Astrocyte (in vitro differentiated cells and primary cell): Measurements from ENCODE around the gene PITPNM3. TPM values are rescaled to one million over a fixed set of nuclear protein-coding genes. Genes with fewer than 3 reads are reported as not detected.

Experiments used
- DNase-seq: peaks from one replicate; pipeline ENCODE4 v3.0.0-alpha.2; 2010; ENCODE audit warnings: low read depth
- FAIRE-seq: peaks from 2 replicates; lab custom pipeline; 2011; peaks lifted over from hg19 to GRCh38; lab: Jason Lieb, UNC
- H2AFZ ChIP-seq: 2 replicates; pipeline ENCODE4 v1.6.0; 2012; ENCODE audit warnings: low read depth, low read length, inconsistent platforms
- H3K27ac ChIP-seq: 2 replicates; pipeline ENCODE4 v1.5.1; 2011; ENCODE audit warnings: low read depth, low read length, inconsistent platforms
- H3K27me3 ChIP-seq: 2 replicates; pipeline ENCODE4 v1.6.0; 2011; ENCODE audit warnings: low read length, inconsistent platforms; ENCODE audit not compliant: insufficient read depth
- H3K36me3 ChIP-seq: 2 replicates; pipeline ENCODE4 v1.5.1; 2011; ENCODE audit warnings: low read length, inconsistent platforms; ENCODE audit not compliant: insufficient read depth
- H3K4me1 ChIP-seq: 2 replicates; pipeline ENCODE4 v1.5.1; 2011; ENCODE audit warnings: low read length, inconsistent platforms; ENCODE audit not compliant: insufficient read depth
- H3K4me2 ChIP-seq: 2 replicates; pipeline ENCODE4 v1.6.0; 2012; ENCODE audit warnings: low read length, inconsistent platforms
- H3K4me3 ChIP-seq: 2 replicates; pipeline ENCODE4 v1.5.1; 2011; ENCODE audit warnings: low read depth, mild to moderate bottlenecking, low read length, inconsistent platforms; ENCODE audit not compliant: insufficient read depth
- H3K79me2 ChIP-seq: 2 replicates; pipeline ENCODE4 v1.6.0; 2012; ENCODE audit warnings: mild to moderate bottlenecking, low read length, inconsistent platforms; ENCODE audit not compliant: insufficient read depth
- H3K9ac ChIP-seq: 2 replicates; pipeline ENCODE4 v1.6.0; 2012; ENCODE audit warnings: mild to moderate bottlenecking, low read length, inconsistent platforms
- H3K9me3 ChIP-seq: 2 replicates; pipeline ENCODE4 v1.5.1; 2012; ENCODE audit warnings: low read depth, mild to moderate bottlenecking, low read length, inconsistent platforms; ENCODE audit not compliant: insufficient read depth
- H4K20me1 ChIP-seq: 2 replicates; pipeline ENCODE4 v1.6.0; 2012; ENCODE audit warnings: low read length, inconsistent platforms; ENCODE audit not compliant: insufficient read depth
- H3K27ac Mint-ChIP-seq: one replicate; pipeline ENCODE4 v1.8.0; 2021; ENCODE audit warnings: mild to moderate bottlenecking, mixed read lengths; ENCODE audit not compliant: unreplicated experiment
- H3K27me3 Mint-ChIP-seq: one replicate; pipeline ENCODE4 v1.8.0; 2021; ENCODE audit warnings: low read depth, mixed read lengths; ENCODE audit not compliant: unreplicated experiment
- H3K36me3 Mint-ChIP-seq: one replicate; pipeline ENCODE4 v1.8.0; 2021; ENCODE audit warnings: low read depth, mixed read lengths; ENCODE audit not compliant: unreplicated experiment
- H3K4me1 Mint-ChIP-seq: one replicate; pipeline ENCODE4 v1.8.0; 2021; ENCODE audit warnings: low read depth, mixed read lengths; ENCODE audit not compliant: unreplicated experiment
- H3K4me3 Mint-ChIP-seq: one replicate; pipeline ENCODE4 v1.8.0; 2021; ENCODE audit warnings: mild to moderate bottlenecking, moderate library complexity, mixed read lengths; ENCODE audit not compliant: unreplicated experiment
- H3K9me3 Mint-ChIP-seq: one replicate; pipeline ENCODE4 v1.8.0; 2021; ENCODE audit warnings: mild to moderate bottlenecking, mixed read lengths; ENCODE audit not compliant: unreplicated experiment
- EZH2 ChIP-seq: IDR thresholded peaks from 2 replicates; pipeline ENCODE4 v1.6.1; 2012; ENCODE audit warnings: mild to moderate bottlenecking, low read length, inconsistent platforms; ENCODE audit not compliant: insufficient read depth
- total RNA-seq: library from RNA; stranded (reverse); gene quantifications from 2 replicates; pipeline ENCODE4 v1.2.1, GENCODE V29; 2021
- TF ChIP-seq, protein P1 (sequence below): IDR thresholded peaks from 2 replicates; pipeline ENCODE4 v1.5.1; 2011; ENCODE audit warnings: low read depth, mild to moderate bottlenecking, inconsistent platforms, low read length, moderate library complexity; ENCODE audit not compliant: insufficient read depth

The PITPNM3 gene
- total RNA-seq, 1 donor from 2014 or later, result 1.3 TPM

GRCh38 chr17:6470146-6470718 is 86.1 kb downstream of the PITPNM3 start:
- H3K36me3 Mint-ChIP-seq, result peaks cover 10% of the 10 kb centered on the region
- no peak overlapping the region for H3K4me3 Mint-ChIP-seq
- peaks cover 12% of the 10 kb centered on the region for H3K9me3 Mint-ChIP-seq
- no peak for FAIRE-seq
- Histone ChIP-seq H3K9ac (no peak overlapping the region), H3K4me1 (peaks cover 14% of the 10 kb centered on the region), H3K36me3 (no peaks in the 10 kb centered on the region), H3K4me3 (no peak overlapping the region), H3K9me3 (no peaks in the 10 kb centered on the region), H4K20me1 (peaks cover 6% of the 10 kb centered on the region), H3K79me2 (no peaks in the 10 kb centered on the region), H3K27ac (no peak overlapping the region), H2AFZ (no peak overlapping the region), H3K4me2 (no peak overlapping the region), H3K27me3 (no peaks in the 10 kb centered on the region)
- TF ChIP-seq, protein P1, sequence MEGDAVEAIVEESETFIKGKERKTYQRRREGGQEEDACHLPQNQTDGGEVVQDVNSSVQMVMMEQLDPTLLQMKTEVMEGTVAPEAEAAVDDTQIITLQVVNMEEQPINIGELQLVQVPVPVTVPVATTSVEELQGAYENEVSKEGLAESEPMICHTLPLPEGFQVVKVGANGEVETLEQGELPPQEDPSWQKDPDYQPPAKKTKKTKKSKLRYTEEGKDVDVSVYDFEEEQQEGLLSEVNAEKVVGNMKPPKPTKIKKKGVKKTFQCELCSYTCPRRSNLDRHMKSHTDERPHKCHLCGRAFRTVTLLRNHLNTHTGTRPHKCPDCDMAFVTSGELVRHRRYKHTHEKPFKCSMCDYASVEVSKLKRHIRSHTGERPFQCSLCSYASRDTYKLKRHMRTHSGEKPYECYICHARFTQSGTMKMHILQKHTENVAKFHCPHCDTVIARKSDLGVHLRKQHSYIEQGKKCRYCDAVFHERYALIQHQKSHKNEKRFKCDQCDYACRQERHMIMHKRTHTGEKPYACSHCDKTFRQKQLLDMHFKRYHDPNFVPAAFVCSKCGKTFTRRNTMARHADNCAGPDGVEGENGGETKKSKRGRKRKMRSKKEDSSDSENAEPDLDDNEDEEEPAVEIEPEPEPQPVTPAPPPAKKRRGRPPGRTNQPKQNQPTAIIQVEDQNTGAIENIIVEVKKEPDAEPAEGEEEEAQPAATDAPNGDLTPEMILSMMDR, result no peak
- TF ChIP-seq EZH2, result no peak
- DNase-seq, result no peak
- H3K27me3 Mint-ChIP-seq, result peaks cover 34% of the 10 kb centered on the region
- H3K27ac Mint-ChIP-seq, result no peak overlapping the region
- peaks cover 6% of the 10 kb centered on the region for H3K4me1 Mint-ChIP-seq

- no peaks in the 10 kb centered on the region for H3K36me3 ChIP-seq
- Mint-ChIP-seq H3K4me3 (no peak overlapping the region), H3K36me3 (peaks cover 10% of the 10 kb centered on the region), H3K27me3 (peaks cover 36% of the 10 kb centered on the region), H3K4me1 (peaks cover 4% of the 10 kb centered on the region), H3K9me3 (peaks cover 12% of the 10 kb centered on the region), H3K27ac (no peak overlapping the region)
- H2AFZ ChIP-seq, result no peak overlapping the region
- H4K20me1 ChIP-seq, result peaks cover 6% of the 10 kb centered on the region
- no peak overlapping the region for H3K27ac ChIP-seq
- peaks cover 14% of the 10 kb centered on the region for H3K4me1 ChIP-seq
- H3K4me2 ChIP-seq, result no peak overlapping the region
- DNase-seq (no peak), FAIRE-seq (no peak)
- no peaks in the 10 kb centered on the region for H3K27me3 ChIP-seq
- H3K4me3 ChIP-seq, result no peak overlapping the region
- H3K79me2 ChIP-seq, result no peaks in the 10 kb centered on the region
- no peaks in the 10 kb centered on the region for H3K9me3 ChIP-seq
- TF ChIP-seq, protein P1, result no peak
- no peak for TF ChIP-seq EZH2
- no peak overlapping the region for H3K9ac ChIP-seq
Observed at GRCh38 chr17:6468051-6468790, 88.1 kb downstream of the PITPNM3 start.

DNA sequence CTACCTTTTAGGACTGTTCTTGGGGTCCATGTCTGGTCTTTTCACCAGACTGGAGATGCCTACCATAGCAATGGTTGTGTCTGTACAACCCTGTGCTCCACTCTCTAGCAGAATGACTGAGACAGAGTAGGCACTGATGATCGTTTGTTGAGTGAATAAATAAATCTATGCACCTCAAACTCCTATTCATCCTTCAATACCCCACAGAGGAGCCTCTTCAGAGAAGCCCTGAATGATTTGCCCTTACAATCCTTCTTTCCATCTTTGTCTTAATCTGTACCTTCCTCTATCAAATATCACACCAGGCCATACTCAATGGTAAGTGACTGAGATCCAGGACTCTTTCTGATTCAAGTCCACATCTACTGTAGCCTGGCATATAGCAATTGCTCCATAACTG is 88.8 kb downstream of the PITPNM3 start:
- Mint-ChIP-seq H3K4me3 (no peak overlapping the region), H3K4me1 (no peaks in the 10 kb centered on the region), H3K27me3 (peaks cover 37% of the 10 kb centered on the region), H3K36me3 (peaks cover 10% of the 10 kb centered on the region), H3K27ac (no peak overlapping the region), H3K9me3 (peaks cover 12% of the 10 kb centered on the region)
- Histone ChIP-seq H3K4me3 (no peak overlapping the region), H3K4me1 (peaks cover 14% of the 10 kb centered on the region), H3K9me3 (no peaks in the 10 kb centered on the region), H2AFZ (no peak overlapping the region), H3K9ac (no peak overlapping the region), H3K4me2 (no peak overlapping the region), H3K36me3 (no peaks in the 10 kb centered on the region), H4K20me1 (peaks cover 6% of the 10 kb centered on the region), H3K27ac (no peak overlapping the region), H3K27me3 (no peaks in the 10 kb centered on the region), H3K79me2 (no peaks in the 10 kb centered on the region)
- FAIRE-seq (no peak), DNase-seq (no peak)
- TF ChIP-seq, protein P1, result no peak
- no peak for TF ChIP-seq EZH2
